Activated T-cell treated with anti-CD3 and anti-CD28 coated beads, Interleukin-2, amount 50 U/mL, for 48 hours (primary cell): ENCODE measurements around the gene GSK3B.
"Not testable (repeated sequence)": the region's sequence is repeated elsewhere in the genome, so short reads cannot be mapped to it uniquely, and the experiment has no call there.

Experiments
- DNase-seq, 2 experiments: peaks; one replicate each; pipeline ENCODE4 v3.0.0-alpha.2; 2020

The GSK3B gene

GRCh38 chr3:120095226-120095978, 1.2 kb upstream of the GSK3B start:
- peak; percentile 92 for DNase-seq

GRCh38 chr3:120094776-120095225, 554 bp upstream of the GSK3B start:
- DNase-seq, result peak; percentile 95 to 100

GRCh38 chr3:120093119-120093910, 932 bp downstream of the GSK3B start:
- DNase-seq, result peak in 1 of 2 experiments; percentile 37

GRCh38 chr3:120092474-120092873, 1.8 kb downstream of the GSK3B start:
- DNase-seq, result no peak

- no peak for DNase-seq
Observed at GRCh38 chr3:120090422-120090821, 3.8 kb downstream of the GSK3B start.

- no peak for DNase-seq
Observed at GRCh38 chr3:120089089-120089488, 5.2 kb downstream of the GSK3B start.

GRCh38 chr3:120088622-120089021, 5.6 kb downstream of the GSK3B start:
- DNase-seq, result no peak

- DNase-seq, result no peak
Observed at GRCh38 chr3:120081719-120082118, 12.5 kb downstream of the GSK3B start.

GRCh38 chr3:120080836-120081235, 13.4 kb downstream of the GSK3B start:
- DNase-seq, result no peak

GRCh38 chr3:120077731-120078130, 16.5 kb downstream of the GSK3B start:
- DNase-seq, result no peak

- no peak for DNase-seq
Observed at GRCh38 chr3:120072867-120073525, 21.3 kb downstream of the GSK3B start.

- DNase-seq, result no peak
Observed at GRCh38 chr3:120071259-120071658, 23.0 kb downstream of the GSK3B start.

GRCh38 chr3:120070263-120070981, 23.8 kb downstream of the GSK3B start:
- no peak for DNase-seq

- DNase-seq, result no peak
Observed at GRCh38 chr3:120067083-120067482, 27.2 kb downstream of the GSK3B start.

- DNase-seq, result no peak
Observed at GRCh38 chr3:120066634-120067033, 27.6 kb downstream of the GSK3B start.

GRCh38 chr3:120064641-120065040, 29.6 kb downstream of the GSK3B start:
- no peak for DNase-seq

- DNase-seq, result no peak
Observed at GRCh38 chr3:120062474-120062873, 31.8 kb downstream of the GSK3B start.

GRCh38 chr3:120059081-120059864, 35.0 kb downstream of the GSK3B start:
- DNase-seq, result no peak

- no peak for DNase-seq
Observed at GRCh38 chr3:120057626-120058025, 36.6 kb downstream of the GSK3B start.

- no peak for DNase-seq
Observed at GRCh38 chr3:120057029-120057428, 37.2 kb downstream of the GSK3B start.

- DNase-seq, result not testable (repeated sequence)
Observed at GRCh38 chr3:120053647-120054046, 40.6 kb downstream of the GSK3B start.

GRCh38 chr3:120052677-120053076, 41.6 kb downstream of the GSK3B start:
- no peak for DNase-seq
